Stimulated activated CD4-positive, alpha-beta T cell treated with anti-CD3 and anti-CD28 coated beads, TNF-alpha, amount 100 ng/mL, for 1 hour (primary cell): Measurements from ENCODE around the gene LLGL2.

ENCODE experiments used
- DNase-seq, 3 donors: peaks; one replicate each; pipeline ENCODE4 v3.0.0-alpha.2; 2020; ENCODE audit warnings: low read depth in 3 of 3, low spot score in 1 of 3

LLGL2 gene

DNA sequence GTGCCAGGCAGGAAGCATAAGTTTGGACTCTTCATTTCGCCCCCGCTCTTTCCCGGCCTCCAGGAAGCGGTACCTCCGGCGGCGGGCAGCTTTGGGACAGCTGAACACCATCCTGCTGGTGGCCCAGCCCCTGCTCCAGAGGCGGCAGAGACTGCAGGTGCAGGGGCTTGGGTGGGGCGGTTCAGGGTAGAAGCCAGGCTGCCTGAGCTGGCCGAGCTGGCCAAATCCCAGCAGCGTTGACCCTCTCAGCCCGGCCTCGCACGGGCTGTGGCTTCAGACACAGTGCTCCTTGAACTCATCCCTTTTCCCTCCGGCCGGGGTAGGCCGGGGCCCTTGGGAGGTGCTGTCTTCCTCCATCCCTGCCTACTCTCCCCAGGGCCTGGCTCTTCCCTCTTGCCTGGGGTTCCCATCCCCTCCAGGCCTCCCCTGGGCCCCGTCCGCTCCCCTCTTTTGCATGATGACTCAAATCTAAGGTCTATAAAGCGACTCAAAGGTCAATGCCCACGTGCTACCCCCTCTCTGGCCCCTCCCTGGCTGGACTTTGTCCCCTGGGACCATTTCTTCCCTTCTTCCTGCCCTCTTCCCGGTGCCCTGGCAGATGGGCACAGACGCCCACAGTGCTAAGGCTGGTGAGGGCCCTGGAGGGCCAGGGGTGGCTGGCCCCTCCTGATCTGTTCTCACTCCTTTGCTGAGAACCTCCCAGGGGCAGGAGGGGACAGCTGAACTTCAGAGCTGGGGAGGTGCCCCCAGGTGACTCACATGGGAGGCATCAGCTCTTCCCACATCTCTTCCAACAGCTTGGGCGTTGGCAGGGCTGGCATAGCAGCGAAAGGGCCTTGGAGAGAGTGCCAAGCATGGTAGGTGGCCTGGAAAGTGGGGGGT lies 84.8 kb downstream of the LLGL2 start:
- DNase-seq: no peak

DNA sequence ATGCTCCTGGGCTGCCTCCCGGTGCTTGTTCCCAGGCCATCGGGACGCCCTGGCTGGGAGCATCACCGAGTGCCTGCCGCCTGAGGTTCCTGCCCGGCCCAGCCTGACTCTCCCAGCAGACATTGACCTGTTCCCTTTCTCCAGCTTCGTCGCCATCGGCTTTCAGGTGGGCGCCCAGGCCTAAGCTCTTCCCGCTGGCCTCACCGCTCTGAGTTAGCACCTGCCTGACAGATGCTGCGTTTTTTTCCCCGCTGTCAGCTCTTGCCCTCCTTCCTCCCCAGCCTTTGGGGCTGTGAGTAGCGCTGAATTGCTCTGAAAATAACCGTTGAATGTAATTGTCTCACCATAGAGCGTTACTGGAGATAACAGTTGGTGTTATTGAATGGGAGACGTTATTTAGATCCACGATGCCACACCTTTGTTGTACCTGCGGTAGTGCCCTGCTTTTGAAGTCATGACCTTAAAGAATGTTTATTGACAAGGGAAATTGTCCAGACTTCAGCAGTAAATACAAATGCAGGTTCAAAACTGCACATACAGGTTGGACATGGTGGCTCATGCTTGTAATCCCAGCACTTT lies 86.4 kb downstream of the LLGL2 start:
- no peak for DNase-seq

DNA sequence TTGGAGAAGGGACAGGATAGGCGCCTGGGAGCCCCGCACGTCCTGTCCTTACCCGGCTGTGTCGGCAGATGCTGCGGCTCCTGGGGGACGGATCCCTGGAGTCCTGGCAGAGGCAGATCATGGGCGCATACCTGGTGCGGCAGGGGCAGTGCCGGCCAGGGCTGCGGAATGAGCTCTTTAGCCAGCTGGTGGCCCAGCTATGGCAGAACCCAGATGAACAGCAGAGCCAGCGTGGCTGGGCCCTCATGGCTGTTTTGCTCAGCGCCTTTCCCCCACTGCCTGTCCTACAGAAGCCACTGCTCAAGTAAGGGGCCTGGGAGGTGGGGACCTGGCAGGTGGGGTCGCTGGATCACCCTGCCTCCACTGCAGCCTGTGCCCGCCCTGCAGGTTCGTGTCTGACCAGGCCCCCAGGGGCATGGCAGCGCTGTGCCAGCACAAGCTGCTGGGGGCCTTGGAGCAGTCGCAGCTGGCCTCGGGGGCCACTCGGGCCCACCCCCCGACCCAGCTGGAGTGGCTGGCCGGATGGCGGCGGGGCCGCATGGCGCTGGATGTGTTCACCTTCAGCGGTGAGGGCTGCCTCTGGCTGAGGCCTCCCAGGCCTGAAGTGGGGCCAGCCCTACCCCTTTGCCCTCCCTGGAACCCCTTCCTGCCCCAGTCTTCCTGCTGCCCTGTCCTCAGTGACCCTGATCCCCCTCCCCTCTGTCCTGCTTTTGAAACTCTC lies 87.6 kb downstream of the LLGL2 start:
- DNase-seq: no peak

DNA sequence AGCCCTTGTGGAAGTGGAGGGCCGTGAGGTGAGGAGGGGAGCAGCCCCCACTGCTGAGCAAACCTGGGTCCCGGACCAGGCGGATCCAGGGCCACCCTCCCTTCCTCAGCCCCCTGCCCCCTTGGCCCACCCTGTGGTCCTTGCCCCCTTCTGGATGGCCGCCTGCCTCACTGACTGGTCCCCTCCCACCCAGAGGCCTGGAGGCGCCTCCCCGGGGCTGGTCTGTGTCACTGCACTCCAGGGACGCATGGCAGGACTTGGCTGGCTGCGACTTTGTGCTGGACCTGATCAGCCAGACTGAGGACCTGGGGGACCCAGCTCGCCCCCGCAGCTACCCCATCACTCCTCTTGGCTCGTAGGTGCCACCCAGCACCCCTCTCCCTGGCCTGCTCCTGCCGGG lies 88.5 kb downstream of the LLGL2 start:
- no peak for DNase-seq

DNA sequence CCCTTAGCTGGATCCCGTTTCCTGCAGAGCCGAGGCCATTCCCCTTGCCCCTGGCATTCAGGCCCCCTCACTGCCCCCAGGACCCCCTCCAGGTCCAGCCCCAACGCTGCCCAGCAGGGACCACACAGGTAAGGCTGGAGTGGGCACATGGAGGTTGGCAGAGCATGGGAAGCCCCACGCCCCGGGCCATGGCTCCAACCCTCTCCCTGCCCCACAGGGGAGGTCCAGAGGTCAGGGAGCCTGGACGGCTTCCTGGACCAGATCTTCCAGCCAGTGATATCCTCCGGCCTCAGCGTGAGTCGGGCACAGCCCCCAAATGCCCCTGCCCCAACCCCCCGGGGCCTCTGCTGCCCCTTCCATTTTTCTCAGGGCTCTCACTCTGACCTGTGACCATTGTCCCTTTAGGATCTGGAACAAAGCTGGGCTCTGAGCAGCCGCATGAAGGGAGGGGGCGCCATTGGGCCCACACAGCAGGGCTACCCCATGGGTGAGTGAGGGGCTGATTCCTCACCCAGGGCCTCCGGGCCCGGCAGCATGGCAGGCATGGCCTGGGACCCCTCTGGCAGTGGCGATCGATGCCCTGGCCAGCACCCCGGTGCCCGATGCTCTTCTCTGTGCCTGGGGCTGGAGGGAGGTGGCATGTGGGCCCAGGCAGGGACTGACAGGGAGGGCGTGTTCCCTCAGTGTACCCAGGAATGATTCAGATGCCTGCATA lies 89.2 kb downstream of the LLGL2 start:
- DNase-seq: no peak

DNA sequence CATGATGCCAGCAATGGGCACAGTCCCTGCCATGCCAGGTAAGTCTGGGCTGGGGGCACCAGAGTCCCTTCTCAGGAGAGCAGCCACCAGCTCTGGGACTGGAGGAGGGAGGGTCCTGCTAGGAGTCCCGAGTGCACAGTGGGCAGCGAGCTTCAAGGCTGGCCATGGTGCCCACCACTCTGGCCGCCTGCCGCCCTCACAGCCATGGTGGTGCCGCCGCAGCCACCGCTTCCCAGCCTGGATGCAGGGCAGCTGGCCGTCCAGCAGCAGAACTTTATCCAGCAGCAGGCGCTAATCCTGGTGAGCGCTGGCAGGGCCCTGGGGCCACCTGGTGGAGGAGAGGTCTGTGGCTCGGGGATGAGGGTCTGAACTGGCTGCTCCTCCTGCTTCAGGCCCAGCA lies 89.8 kb downstream of the LLGL2 start:
- DNase-seq: no peak

DNA sequence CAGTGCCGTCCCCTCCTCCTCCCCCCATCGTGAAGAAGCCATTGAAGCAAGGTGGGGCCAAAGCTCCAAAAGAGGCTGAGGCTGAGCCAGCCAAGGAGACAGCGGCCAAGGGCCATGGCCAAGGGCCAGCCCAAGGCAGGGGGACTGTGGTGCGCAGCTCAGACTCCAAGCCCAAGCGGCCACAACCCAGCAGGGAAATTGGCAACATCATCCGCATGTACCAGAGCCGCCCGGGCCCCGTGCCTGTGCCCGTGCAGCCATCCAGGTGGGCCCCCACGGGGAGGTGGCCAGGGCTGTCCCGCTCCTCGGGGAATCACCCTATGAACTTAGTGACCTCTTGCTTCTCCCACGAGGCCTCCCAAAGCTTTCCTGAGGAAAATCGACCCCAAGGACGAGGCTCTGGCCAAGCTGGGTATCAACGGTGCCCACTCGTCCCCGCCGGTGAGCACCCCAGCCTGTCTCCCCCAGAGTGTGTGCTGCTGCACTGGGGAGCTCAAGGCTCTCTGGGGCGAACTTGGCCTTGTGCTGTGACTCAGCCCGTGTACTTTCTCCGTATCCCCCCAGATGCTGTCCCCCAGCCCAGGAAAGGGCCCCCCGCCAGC lies 91.1 kb downstream of the LLGL2 start:
- no peak for DNase-seq

DNA sequence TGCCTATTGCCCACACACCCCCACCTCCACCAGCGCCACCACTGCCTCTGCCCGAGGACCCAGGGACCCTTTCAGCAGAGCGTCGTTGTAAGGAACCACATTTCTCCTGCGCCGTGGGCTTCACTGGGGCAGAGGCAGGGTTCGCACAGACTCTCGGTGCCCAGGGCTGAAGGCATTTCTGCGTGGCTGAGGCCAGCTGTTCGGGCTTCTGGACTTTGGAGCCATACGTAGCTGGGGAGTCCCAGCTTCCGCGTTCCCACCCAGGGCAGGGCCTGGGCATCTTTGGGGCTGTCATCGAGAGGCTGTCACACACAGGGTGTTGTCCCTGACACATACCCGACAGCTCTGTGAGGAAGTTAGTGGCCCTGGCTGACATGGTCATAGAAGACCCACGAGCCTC lies 91.7 kb downstream of the LLGL2 start:
- DNase-seq: no peak

DNA sequence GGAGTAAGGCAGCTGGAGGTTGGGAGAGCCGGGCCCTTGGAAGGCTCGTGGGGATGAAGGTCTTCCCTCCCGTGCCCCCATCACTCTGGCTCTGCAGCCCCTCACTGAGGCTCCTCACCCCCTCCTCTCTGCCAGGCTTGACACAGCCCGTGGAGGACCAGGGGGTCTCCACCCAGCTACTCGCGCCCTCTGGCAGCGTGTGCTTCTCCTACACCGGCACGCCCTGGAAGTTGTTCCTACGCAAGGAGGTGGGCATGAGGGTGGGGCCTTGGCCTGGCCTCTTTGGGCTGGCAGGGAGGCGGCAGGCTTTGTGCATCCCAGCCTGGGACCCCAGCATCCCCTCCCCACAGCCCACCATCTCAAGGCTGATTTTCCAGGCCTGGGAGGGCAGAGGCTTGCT lies 92.2 kb downstream of the LLGL2 start:
- DNase-seq: no peak

DNA sequence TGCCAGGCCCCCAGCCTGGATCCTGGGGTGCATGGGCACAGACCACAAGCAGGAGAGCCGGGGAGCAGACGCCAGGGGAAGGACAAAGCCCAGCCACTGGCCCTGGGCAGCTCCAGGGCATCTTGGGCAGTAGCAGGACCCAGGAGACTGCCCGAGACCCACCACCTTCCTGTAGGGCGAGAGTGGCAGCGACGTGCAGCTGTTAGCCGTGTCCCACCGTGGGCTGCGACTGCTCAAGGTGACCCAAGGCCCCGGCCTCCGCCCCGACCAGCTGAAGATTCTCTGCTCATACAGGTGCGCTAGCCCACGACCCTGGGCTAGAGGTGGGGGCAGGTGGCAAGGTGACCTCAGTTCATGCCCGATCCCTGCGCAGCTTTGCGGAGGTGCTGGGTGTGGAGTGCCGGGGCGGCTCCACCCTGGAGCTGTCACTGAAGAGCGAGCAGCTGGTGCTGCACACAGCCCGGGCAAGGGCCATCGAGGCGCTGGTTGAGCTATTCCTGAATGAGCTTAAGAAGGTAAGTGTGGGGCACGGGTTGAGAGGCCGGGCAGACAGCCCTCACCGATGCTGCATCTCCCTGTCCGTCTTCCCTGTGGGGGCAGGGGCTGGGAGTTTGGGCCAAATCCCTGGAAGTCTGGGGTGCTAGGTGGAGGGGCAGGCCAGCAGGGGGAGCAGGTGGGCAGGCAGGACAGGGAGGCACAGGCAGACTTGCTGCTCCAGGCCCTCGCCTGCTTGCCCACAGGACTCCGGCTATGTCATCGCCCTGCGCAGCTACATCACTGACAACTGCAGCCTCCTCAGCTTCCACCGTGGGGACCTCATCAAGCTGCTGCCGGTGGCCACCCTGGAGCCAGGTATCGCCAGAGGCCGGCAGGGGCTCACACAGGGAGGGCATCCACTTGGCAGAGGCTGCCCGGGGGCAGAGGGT lies 94.3 kb downstream of the LLGL2 start:
- peak in 1 of 3 donors; percentile 14 for DNase-seq

DNA sequence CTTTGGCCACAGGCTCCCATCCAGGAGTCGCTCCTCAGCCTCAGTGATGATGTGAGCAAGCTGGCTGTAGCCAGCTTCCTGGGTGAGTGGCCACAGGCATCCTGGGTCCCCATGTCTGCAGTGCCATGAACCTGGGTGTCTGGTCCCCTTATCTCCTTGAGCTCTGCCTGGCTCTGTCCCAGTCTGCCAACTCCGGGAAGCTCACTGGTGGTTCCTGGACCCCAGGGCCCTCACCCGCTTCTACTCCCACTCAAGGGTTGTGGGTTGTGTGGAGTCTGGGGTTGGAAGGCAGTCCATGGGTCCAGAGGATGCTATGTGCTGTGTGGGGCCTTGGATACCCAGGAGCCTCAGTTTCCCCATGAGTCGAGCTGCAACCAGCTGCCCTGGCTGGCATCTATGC lies 96.0 kb downstream of the LLGL2 start:
- DNase-seq: no peak

DNA sequence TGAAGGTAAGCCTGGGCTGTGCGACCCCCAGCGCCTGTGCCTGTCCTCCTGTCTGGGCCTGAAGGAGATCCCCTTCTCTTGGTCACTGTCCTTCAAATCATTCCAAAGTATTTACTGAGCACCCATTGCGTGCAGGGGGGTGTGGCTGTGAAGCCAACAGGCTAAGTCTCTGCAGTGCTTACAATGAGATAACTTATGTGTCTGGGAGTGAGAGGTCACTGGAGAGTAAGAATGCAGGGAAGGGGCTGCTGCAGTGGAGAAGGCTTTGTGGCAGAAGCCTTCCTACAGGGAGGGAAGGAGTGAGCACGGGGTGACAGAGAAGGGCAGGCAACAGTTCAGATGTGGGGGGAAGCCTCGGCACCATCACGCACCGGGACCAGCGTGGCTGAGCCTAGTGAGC lies 96.6 kb downstream of the LLGL2 start:
- DNase-seq: no peak

DNA sequence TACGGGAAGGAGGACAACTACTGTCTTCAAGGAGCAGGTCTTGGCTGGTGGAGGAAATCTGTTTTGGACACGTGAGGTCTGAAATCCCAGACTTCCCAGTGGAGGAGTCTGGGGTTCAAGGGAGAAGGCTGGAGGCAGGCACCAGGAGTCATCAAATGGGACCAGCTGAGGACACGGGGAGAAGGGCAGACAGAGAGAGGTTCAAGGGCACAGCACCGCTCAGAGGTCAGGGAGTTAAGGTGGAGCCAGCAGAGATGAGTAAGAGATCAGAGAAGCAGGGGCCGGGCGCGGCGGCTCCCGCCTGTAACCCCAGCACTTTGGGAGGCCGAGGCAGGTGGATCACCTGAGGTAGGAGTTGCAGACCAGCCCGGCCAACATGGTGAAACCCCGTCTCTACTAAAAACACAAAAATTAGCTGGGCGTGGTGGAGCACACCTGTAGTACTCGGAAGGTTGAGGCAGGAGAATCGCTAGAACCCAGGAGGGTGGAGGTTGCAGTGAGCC lies 97.3 kb downstream of the LLGL2 start:
- no peak for DNase-seq

DNA sequence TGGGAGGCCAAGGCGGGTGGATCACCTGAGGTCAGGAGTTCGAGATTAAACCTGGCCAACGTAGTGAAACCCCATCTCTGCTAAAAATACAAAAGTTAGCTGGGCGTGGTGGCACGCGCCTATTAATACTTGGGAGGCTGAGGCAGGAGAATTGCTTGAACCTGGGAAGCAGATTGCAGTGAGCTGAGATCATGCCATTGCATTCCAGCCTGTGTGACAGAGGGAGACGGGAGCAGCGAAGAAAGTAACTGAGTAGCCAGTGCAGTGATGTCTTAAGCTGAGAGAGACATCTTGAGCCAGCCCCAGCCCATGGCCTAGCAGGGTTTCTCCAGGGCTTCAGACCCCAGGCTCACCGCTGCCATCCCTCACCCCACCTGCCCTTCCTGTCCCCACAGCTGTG lies 97.9 kb downstream of the LLGL2 start:
- DNase-seq: no peak

DNA sequence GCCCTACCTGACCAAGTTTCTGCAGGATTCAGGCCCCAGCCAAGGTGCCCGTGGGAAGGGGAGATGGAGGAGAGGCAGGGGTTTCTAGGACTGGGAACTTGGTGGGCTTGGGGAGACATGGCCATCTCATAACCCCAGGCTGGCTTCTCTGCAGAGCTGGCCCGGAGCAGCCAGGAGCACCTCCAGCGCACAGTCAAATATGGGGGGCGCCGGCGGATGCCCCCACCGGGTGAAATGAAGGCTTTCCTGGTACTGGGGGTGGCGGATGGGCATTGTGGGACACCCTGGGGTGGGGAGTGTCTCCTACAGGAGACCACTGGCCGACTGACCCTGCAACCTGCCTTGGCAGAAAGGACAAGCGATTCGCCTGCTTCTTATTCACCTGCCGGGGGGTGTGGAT lies 98.5 kb downstream of the LLGL2 start:
- no peak for DNase-seq
